ENCODE data around the gene LDLRAD4.

The LDLRAD4 gene

DNA sequence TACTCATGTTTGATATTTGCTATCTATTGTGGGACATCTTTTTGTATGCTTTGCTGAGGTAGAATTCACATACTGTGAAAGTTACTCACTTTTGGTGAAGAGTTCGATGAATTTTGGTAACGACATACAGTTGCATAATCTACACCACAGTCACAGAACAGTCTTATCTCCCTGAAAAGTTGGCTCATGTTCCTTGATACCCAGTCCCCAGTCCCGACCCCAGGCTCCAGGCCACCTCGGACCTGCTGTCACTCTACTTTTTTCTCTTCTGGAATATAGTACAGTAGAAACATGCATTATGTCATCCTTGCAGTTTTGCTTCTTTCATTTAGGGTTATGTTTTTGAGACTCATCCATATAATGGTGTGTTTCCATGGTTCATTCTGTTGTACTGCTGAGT lies 316.1 kb downstream of the LDLRAD4 start:
- no peak overlapping the region for H3K27ac ChIP-seq
- no peak for TF ChIP-seq ZFX (IDR thresholded peaks at IDR 0.05)
- TF ChIP-seq, protein P1, sequence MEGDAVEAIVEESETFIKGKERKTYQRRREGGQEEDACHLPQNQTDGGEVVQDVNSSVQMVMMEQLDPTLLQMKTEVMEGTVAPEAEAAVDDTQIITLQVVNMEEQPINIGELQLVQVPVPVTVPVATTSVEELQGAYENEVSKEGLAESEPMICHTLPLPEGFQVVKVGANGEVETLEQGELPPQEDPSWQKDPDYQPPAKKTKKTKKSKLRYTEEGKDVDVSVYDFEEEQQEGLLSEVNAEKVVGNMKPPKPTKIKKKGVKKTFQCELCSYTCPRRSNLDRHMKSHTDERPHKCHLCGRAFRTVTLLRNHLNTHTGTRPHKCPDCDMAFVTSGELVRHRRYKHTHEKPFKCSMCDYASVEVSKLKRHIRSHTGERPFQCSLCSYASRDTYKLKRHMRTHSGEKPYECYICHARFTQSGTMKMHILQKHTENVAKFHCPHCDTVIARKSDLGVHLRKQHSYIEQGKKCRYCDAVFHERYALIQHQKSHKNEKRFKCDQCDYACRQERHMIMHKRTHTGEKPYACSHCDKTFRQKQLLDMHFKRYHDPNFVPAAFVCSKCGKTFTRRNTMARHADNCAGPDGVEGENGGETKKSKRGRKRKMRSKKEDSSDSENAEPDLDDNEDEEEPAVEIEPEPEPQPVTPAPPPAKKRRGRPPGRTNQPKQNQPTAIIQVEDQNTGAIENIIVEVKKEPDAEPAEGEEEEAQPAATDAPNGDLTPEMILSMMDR (conservative IDR thresholded peaks at IDR 0.05) = no peak

DNA sequence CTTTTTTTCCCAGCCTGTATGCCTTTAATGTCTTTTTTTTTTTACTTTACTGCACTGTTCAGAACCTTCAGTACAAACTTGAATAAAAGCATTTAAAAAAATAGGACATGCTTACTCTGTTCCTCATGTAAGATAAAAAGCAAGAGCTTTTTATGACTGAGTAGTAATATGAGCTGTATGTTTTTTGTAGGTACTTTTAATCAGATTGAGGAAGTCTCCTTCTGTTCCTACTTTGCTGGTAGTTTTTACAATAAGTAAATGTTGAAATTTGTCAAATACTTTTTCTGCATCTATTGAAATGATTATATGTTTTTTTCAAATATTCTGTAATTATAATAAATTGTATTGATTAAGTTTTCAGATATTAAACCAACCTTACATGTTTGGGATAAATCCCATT lies 318.0 kb downstream of the LDLRAD4 start:
- TF ChIP-seq, protein P1 (conservative IDR thresholded peaks at IDR 0.05) = no peak
- no peak for TF ChIP-seq ZFX (IDR thresholded peaks at IDR 0.05)
- H3K27ac ChIP-seq = no peak overlapping the region

DNA sequence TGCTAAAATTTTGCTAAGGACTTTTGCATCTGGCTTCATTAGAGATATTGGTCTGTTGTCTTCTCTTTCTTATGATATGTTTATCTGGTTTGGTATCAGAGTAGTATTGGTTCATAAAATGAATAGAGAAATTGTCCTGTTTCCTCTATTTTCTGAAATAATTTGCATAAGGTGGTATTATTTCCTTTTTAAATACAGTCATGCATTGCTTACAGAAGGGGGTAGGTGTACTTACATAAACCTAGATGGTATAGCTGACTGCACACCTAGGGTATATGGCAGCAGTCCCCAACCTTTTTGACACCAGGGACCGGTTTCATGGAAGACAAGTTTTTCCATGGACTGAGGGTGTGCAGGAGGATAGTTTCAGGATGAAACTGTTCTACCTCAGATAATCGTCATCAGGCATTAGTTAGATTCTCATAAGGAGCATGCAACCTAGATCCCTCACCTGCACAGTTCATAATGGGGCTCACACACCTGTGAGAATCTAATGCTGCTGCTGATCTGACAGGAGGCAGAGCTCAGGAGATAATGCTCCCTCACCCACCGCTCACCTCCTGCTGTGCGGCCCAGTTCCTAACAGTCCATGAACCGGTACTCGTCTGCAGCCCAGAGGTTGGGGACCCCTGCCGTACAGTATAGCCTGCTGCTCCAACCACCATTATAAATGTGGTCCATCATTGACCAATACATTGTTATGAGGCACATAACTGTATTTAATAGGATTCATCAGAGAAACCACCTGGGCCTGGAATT lies 318.6 kb downstream of the LDLRAD4 start:
- TF ChIP-seq, protein P1 (conservative IDR thresholded peaks at IDR 0.05) = no peak
- TF ChIP-seq ZFX (IDR thresholded peaks at IDR 0.05) = no peak

DNA sequence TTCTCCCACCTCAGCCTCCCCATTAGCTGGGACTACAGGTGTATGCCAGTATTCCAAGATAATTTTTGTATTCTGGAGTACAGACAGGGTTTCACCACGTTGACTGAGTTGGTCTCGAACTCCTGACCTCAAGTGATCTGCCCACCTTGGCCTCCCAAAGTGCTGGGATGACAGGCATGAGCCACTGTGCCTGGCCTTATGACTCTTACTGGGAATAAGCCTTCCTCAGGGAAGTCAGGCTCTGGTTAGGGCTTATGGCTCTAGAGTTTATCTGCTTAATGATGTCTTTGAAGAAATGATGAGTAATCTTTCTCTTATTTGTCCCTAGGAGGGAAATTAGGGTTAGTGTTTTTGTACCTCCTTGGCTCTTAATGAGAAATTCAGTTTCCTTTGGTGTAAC lies 320.1 kb downstream of the LDLRAD4 start:
- H3K27ac ChIP-seq = no peak overlapping the region
- TF ChIP-seq ZFX (IDR thresholded peaks at IDR 0.05) = no peak
- TF ChIP-seq, protein P1 (conservative IDR thresholded peaks at IDR 0.05) = no peak

More for the DNA sequence above, 318.6 kb downstream of the LDLRAD4 start:
- no peak overlapping the region for H3K27ac ChIP-seq

DNA sequence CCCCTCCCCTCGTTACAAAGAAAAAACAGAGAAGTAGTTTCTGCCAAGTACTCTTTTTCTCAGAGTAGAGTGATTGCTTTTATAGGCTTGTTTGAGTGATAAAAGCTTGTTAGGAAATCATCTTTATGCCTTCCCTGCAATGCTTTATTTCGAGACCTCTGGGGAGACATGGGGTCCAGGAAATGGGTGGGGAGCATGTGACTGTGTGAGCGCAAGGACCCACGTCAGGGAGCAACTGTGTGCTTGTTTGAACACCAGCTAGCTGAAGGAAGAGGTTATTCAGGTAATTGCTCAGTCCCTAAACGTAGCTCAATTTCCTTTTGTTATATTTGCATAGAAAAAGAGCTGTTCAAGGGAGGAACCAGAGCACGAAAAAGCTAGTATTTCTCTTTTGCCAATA lies 320.5 kb downstream of the LDLRAD4 start:
- H3K27ac ChIP-seq = no peak overlapping the region
- no peak for TF ChIP-seq ZFX (IDR thresholded peaks at IDR 0.05)
- TF ChIP-seq, protein P1 (conservative IDR thresholded peaks at IDR 0.05) = no peak

DNA sequence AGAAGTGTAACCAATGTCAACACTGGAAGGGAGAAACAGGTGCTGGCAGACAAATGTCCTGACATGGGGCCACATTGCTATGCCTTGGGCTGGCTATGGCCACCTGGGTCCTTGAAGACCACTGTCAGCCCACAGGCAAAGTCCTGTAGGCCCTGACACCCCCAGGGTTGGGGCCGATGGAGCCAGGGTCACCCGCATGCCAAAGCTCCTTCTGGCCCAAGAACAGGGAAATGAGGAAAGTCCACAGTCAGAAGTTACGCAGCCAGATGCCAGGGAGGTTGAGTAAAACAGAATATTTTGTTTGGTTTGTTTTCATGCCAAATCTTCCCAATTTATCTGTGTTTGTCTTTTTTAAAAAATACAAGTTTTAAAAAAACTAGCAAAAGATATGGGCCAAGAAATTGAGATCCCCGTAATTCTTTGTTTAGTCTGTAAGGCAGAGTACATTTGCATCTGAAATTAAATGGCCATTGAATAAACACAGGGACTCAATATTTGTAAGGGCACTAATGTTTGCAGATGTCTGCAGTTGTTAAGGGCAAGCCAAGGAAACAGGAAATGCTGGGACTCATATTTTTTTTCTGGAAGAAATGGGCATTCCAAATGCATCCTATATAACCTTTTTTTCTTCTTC lies 321.4 kb downstream of the LDLRAD4 start:
- no peak overlapping the region for H3K27ac ChIP-seq
- TF ChIP-seq ZFX (IDR thresholded peaks at IDR 0.05) = no peak
- TF ChIP-seq, protein P1 (conservative IDR thresholded peaks at IDR 0.05) = no peak

DNA sequence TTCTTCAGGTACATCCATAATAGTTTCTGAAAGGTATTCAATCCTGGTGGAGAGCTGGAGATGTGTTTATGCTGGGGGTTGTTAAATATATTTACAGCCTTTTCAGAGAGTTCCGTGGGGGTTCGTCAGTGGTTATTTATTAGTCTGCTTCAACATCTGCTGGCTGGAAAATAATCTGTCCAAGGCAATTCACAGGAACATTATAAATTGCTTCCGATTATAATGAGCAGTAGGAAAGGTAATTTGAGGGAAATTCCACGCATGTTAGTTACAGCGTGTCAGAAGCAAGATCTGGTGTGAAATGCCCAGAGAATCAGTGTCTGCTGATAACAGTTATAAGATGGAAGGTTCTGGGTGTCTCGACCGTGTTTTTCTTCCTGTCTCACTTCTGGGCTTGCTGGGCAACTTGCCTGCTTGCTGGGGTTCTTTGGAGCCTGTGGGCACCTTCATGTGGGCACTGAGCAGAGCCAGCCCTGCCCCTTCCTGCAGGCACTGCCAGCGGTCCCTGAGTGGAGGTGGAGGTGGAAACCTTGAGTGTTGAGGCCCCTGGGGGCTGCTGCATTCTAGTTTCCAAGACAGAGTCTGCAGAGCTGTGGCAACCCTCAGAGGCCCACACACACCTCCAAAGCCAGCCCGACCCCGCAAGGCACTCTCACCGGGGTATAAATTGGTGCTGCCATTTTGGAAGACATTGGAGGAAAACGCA lies 322.1 kb downstream of the LDLRAD4 start:
- TF ChIP-seq ZFX (IDR thresholded peaks at IDR 0.05) = no peak
- TF ChIP-seq, protein P1 (conservative IDR thresholded peaks at IDR 0.05) = no peak
- no peak overlapping the region for H3K27ac ChIP-seq
